ENCODE measurements around the gene FBXO34. TPM values are rescaled to one million over a fixed set of nuclear protein-coding genes. Genes with fewer than 3 reads are reported as not detected.

FBXO34 gene
- total RNA-seq, 4 donors from 2014 or later, result 28.8 to 44.4 (median 33.8) TPM

GRCh38 chr14:55333711-55334485, 62.7 kb downstream of the FBXO34 start:
- no peaks in the 10 kb centered on the region for H3K36me3 ChIP-seq
- H3K9me3 ChIP-seq, result no peaks in the 10 kb centered on the region
- TF ChIP-seq CTCF (IDR thresholded peaks at IDR 0.05) (no peak), EP300 (IDR thresholded peaks at IDR 0.05) (no peak), POLR2AphosphoS5 (IDR thresholded peaks at IDR 0.05) (no peak), POLR2A (IDR thresholded peaks at IDR 0.05) (no peak)
- H3K4me1 ChIP-seq, result peaks cover 29% of the 10 kb centered on the region
- H3K4me3 ChIP-seq, result no peak overlapping the region
- no peaks in the 10 kb centered on the region for H3K27me3 ChIP-seq
- no peak for DNase-seq (ENCODE audit: low spot score in 2 of 2)
- H3K27ac ChIP-seq, result no peak overlapping the region
- WGBS, result 66% methylated on average over 4 of the region's 4 CpGs

- Histone ChIP-seq H3K9me3 (no peaks in the 10 kb centered on the region), H3K36me3 (no peaks in the 10 kb centered on the region), H3K4me1 (peaks cover 30% of the 10 kb centered on the region), H3K4me3 (no peak overlapping the region), H3K27ac (no peak overlapping the region), H3K27me3 (no peaks in the 10 kb centered on the region)
- no peak for DNase-seq (ENCODE audit: low spot score in 2 of 2)
- 20% methylated on average over 2 of the region's 2 CpGs for WGBS
- no peak for TF ChIP-seq POLR2AphosphoS5 (IDR thresholded peaks at IDR 0.05)
- no peak for TF ChIP-seq EP300 (IDR thresholded peaks at IDR 0.05)
- TF ChIP-seq CTCF (IDR thresholded peaks at IDR 0.05), result no peak
- TF ChIP-seq POLR2A (IDR thresholded peaks at IDR 0.05), result no peak
Measured at GRCh38 chr14:55336162-55336561, 64.9 kb downstream of the FBXO34 start.

- H3K4me3 ChIP-seq, result no peak overlapping the region
- no peaks in the 10 kb centered on the region for H3K27me3 ChIP-seq
- no peak overlapping the region for H3K27ac ChIP-seq
- H3K36me3 ChIP-seq, result no peaks in the 10 kb centered on the region
- no peak for DNase-seq (ENCODE audit: low spot score in 2 of 2)
- peaks cover 32% of the 10 kb centered on the region for H3K4me1 ChIP-seq
- TF ChIP-seq CTCF (IDR thresholded peaks at IDR 0.05), result no peak
- no peak for TF ChIP-seq EP300 (IDR thresholded peaks at IDR 0.05)
- TF ChIP-seq POLR2AphosphoS5 (IDR thresholded peaks at IDR 0.05), result no peak
- no peak for TF ChIP-seq POLR2A (IDR thresholded peaks at IDR 0.05)
- WGBS, result 93% methylated on average over 3 of the region's 3 CpGs
- H3K9me3 ChIP-seq, result no peaks in the 10 kb centered on the region
Measured at GRCh38 chr14:55336691-55337090, 65.5 kb downstream of the FBXO34 start.

- H3K27ac ChIP-seq, result no peak overlapping the region
- H3K27me3 ChIP-seq, result no peaks in the 10 kb centered on the region
- no peaks in the 10 kb centered on the region for H3K36me3 ChIP-seq
- H3K4me1 ChIP-seq, result peaks cover 19% of the 10 kb centered on the region
- H3K9me3 ChIP-seq, result no peaks in the 10 kb centered on the region
- TF ChIP-seq POLR2AphosphoS5 (IDR thresholded peaks at IDR 0.05) (no peak), CTCF (IDR thresholded peaks at IDR 0.05) (no peak), POLR2A (IDR thresholded peaks at IDR 0.05) (no peak), EP300 (IDR thresholded peaks at IDR 0.05) (no peak)
- DNase-seq (ENCODE audit: low spot score in 2 of 2), result no peak
- no peak overlapping the region for H3K4me3 ChIP-seq
- WGBS, result 57% methylated on average over 2 of the region's 2 CpGs
Measured at GRCh38 chr14:55339770-55340169, 68.5 kb downstream of the FBXO34 start.

GRCh38 chr14:55340482-55340881, 69.3 kb downstream of the FBXO34 start:
- WGBS, result 93% methylated on average over 3 of the region's 3 CpGs
- Histone ChIP-seq H3K27me3 (no peaks in the 10 kb centered on the region), H3K27ac (no peak overlapping the region), H3K4me1 (peaks cover 16% of the 10 kb centered on the region), H3K9me3 (no peaks in the 10 kb centered on the region), H3K4me3 (no peak overlapping the region), H3K36me3 (no peaks in the 10 kb centered on the region)
- TF ChIP-seq POLR2AphosphoS5 (IDR thresholded peaks at IDR 0.05), result no peak
- no peak for TF ChIP-seq EP300 (IDR thresholded peaks at IDR 0.05)
- TF ChIP-seq CTCF (IDR thresholded peaks at IDR 0.05), result no peak
- TF ChIP-seq POLR2A (IDR thresholded peaks at IDR 0.05), result no peak
- DNase-seq (ENCODE audit: low spot score in 2 of 2), result no peak

All from suprapubic skin (tissue), 4 donors.